Loucy (cell line): ENCODE data around the gene BTBD16.

ENCODE experiments used
- H2AFZ ChIP-seq: fragments of 200-600 bp; sonication (generic); 2 replicates; pipeline ENCODE4 v1.6.0; 2016; ENCODE audit warnings: antibody characterized with exemption, mild to moderate bottlenecking, low read length, moderate library complexity
- H3F3A ChIP-seq: fragments of 200-600 bp; 2 replicates; pipeline ENCODE4 v1.6.0; 2016; ENCODE audit warnings: antibody characterized with exemption, low read depth, mild to moderate bottlenecking
- H3K27me3 ChIP-seq: fragments of 200-600 bp; sonication (generic); 2 replicates; pipeline ENCODE4 v1.6.1; 2014; ENCODE audit warnings: low read length, mild to moderate bottlenecking; ENCODE audit not compliant: insufficient read depth, poor library complexity, severe bottlenecking
- H3K36me3 ChIP-seq: fragments of 200-600 bp; sonication (generic); 2 replicates; pipeline ENCODE4 v1.6.1; 2016; ENCODE audit warnings: low read length; ENCODE audit not compliant: insufficient read depth
- H3K4me1 ChIP-seq: fragments of 200-600 bp; sonication (generic); 2 replicates; pipeline ENCODE4 v1.5.1; 2014; ENCODE audit warnings: low read length, mild to moderate bottlenecking; ENCODE audit not compliant: insufficient read depth, poor library complexity, severe bottlenecking
- H3K4me2 ChIP-seq: fragments of 200-600 bp; sonication (generic); 2 replicates; pipeline ENCODE4 v1.6.0; 2014; ENCODE audit warnings: antibody characterized with exemption, low read length, low read depth, mild to moderate bottlenecking; ENCODE audit not compliant: poor library complexity, severe bottlenecking
- H3K4me3 ChIP-seq: fragments of 200-600 bp; sonication (generic); 2 replicates; pipeline ENCODE4 v1.5.1; 2014; ENCODE audit warnings: low read length, mild to moderate bottlenecking, mixed read lengths; ENCODE audit not compliant: poor library complexity, severe bottlenecking
- H3K79me2 ChIP-seq: fragments of 200-600 bp; sonication (generic); 2 replicates; pipeline ENCODE4 v1.6.1; 2014; ENCODE audit warnings: low read length; ENCODE audit not compliant: insufficient read depth
- H3K9ac ChIP-seq: fragments of 200-600 bp; sonication (generic); 2 replicates; pipeline ENCODE4 v1.6.0; 2014; ENCODE audit warnings: mild to moderate bottlenecking, low read depth, low read length, moderate library complexity; ENCODE audit not compliant: poor library complexity, severe bottlenecking
- H3K9me2 ChIP-seq: fragments of 200-600 bp; sonication (generic); replicated peaks from 2 replicates; pipeline ENCODE4 v1.6.1; 2016; ENCODE audit warnings: low read depth, low read length, mixed read lengths
- H3K9me3 ChIP-seq: fragments of 200-600 bp; sonication (generic); 2 replicates; pipeline ENCODE4 v1.6.1; 2014; ENCODE audit warnings: mild to moderate bottlenecking, antibody characterized with exemption, low read length, low read depth; ENCODE audit not compliant: insufficient read depth
- H4K20me1 ChIP-seq: fragments of 200-600 bp; sonication (generic); 2 replicates; pipeline ENCODE4 v1.6.0; 2014; ENCODE audit warnings: antibody characterized with exemption, low read length, mild to moderate bottlenecking; ENCODE audit not compliant: insufficient read depth, poor library complexity, severe bottlenecking
- EZH2phosphoT487 ChIP-seq: fragments of 200-600 bp; IDR thresholded peaks from 2 replicates; pipeline ENCODE4 v1.6.1; 2018; ENCODE audit warnings: antibody characterized with exemption, mild to moderate bottlenecking, moderate library complexity, borderline replicate concordance
- TF ChIP-seq, protein P1 (sequence below): fragments of 200-600 bp; sonication (generic); conservative IDR thresholded peaks from 2 replicates; pipeline ENCODE4 v1.5.1; 2014; ENCODE audit warnings: mild to moderate bottlenecking, antibody characterized with exemption, low read length

BTBD16 gene

GRCh38 chr10:122301811-122302115 lies 30.7 kb downstream of the BTBD16 start:
- H3K4me3 ChIP-seq, result no peak overlapping the region
- H3K36me3 ChIP-seq, result no peaks in the 10 kb centered on the region
- no peaks in the 10 kb centered on the region for H3F3A ChIP-seq
- no peaks in the 10 kb centered on the region; the same call in 1 of the 2 replicates for H3K9me3 ChIP-seq
- H3K9ac ChIP-seq, result no peak overlapping the region
- no peaks in the 10 kb centered on the region for H3K9me2 ChIP-seq
- no peaks in the 10 kb centered on the region for H4K20me1 ChIP-seq
- H3K79me2 ChIP-seq, result no peaks in the 10 kb centered on the region
- no peaks in the 10 kb centered on the region for H3K4me1 ChIP-seq
- H3K4me2 ChIP-seq, result no peak overlapping the region
- H2AFZ ChIP-seq, result no peak overlapping the region
- H3K27me3 ChIP-seq, result no peaks in the 10 kb centered on the region
- no peak for TF ChIP-seq EZH2phosphoT487
- TF ChIP-seq, protein P1, sequence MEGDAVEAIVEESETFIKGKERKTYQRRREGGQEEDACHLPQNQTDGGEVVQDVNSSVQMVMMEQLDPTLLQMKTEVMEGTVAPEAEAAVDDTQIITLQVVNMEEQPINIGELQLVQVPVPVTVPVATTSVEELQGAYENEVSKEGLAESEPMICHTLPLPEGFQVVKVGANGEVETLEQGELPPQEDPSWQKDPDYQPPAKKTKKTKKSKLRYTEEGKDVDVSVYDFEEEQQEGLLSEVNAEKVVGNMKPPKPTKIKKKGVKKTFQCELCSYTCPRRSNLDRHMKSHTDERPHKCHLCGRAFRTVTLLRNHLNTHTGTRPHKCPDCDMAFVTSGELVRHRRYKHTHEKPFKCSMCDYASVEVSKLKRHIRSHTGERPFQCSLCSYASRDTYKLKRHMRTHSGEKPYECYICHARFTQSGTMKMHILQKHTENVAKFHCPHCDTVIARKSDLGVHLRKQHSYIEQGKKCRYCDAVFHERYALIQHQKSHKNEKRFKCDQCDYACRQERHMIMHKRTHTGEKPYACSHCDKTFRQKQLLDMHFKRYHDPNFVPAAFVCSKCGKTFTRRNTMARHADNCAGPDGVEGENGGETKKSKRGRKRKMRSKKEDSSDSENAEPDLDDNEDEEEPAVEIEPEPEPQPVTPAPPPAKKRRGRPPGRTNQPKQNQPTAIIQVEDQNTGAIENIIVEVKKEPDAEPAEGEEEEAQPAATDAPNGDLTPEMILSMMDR, result no peak

DNA sequence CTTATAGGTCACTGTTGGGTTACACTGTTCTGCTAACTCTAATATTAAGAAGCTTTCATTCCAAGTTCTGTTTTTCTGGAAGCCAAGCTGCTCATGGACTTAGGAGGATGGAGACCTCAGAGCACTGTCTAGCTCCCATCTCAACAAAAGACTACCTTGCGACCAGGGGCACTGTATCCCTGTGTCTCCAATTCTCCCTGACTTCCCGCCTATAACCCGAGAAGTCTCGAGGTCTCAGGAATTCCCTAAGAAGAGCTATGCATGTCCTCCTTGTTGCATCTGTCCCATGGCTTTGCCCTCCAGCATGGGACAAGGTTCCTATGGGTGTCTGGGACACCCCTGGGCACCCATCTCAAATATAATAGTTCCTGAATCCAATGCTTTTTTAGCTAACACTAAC lies 31.2 kb downstream of the BTBD16 start:
- no peak overlapping the region for H3K4me2 ChIP-seq
- no peak for TF ChIP-seq EZH2phosphoT487
- TF ChIP-seq, protein P1, result no peak
- no peaks in the 10 kb centered on the region for H3K4me1 ChIP-seq
- H3K36me3 ChIP-seq, result no peaks in the 10 kb centered on the region
- no peaks in the 10 kb centered on the region for H3K9me2 ChIP-seq
- H3F3A ChIP-seq, result no peaks in the 10 kb centered on the region
- H3K79me2 ChIP-seq, result no peaks in the 10 kb centered on the region
- no peak overlapping the region for H3K4me3 ChIP-seq
- H3K27me3 ChIP-seq, result no peaks in the 10 kb centered on the region
- H4K20me1 ChIP-seq, result no peaks in the 10 kb centered on the region
- H2AFZ ChIP-seq, result no peak overlapping the region
- H3K9me3 ChIP-seq, result no peaks in the 10 kb centered on the region; the same call in 1 of the 2 replicates
- H3K9ac ChIP-seq, result no peak overlapping the region

DNA sequence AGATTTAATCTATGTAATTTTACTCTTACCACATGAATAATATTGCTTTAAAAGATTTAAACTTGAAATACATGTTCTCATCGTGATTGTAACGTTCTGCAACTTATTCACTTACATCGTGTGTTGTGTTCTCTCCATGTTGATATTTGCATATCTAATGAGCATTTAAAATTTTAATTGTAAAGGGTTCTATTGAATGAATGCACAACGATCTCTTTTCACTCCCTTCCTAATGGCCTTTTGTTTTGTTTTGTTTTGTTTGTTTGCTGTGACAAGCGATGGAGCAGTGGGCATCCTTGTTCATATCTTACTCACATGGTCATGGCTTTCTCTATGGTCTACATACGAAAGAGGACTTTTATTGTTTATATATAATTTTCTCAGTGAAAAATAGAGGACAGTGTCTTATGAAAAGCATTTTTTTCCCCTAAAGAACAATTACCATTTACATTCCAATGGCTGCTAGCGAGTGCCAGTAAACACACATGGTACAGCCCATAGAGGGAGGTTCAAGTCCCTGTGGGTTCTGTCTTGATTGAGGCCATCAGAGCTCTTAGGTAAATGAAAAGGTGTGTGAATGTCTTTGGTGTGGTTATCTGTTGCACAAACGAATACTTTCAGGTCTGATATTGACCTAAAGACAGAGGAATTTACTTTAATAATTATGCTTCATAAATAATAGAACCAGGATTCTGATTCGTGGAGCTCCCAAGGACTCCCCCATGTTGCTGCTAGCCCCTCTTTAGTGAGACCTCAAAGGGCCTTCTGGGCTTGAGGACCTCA lies 32.4 kb downstream of the BTBD16 start:
- H3F3A ChIP-seq, result no peaks in the 10 kb centered on the region
- H3K9me3 ChIP-seq, result no peaks in the 10 kb centered on the region; the same call in 1 of the 2 replicates
- H3K4me2 ChIP-seq, result no peak overlapping the region
- no peaks in the 10 kb centered on the region for H3K36me3 ChIP-seq
- H3K4me1 ChIP-seq, result no peaks in the 10 kb centered on the region
- H2AFZ ChIP-seq, result no peak overlapping the region
- H4K20me1 ChIP-seq, result no peaks in the 10 kb centered on the region
- H3K27me3 ChIP-seq, result no peaks in the 10 kb centered on the region
- no peak overlapping the region for H3K4me3 ChIP-seq
- TF ChIP-seq, protein P1, result no peak
- TF ChIP-seq EZH2phosphoT487, result no peak
- H3K9me2 ChIP-seq, result no peaks in the 10 kb centered on the region
- no peaks in the 10 kb centered on the region for H3K79me2 ChIP-seq
- no peak overlapping the region for H3K9ac ChIP-seq
